ENCODE data around the gene SLC2A4RG.

SLC2A4RG gene

DNA sequence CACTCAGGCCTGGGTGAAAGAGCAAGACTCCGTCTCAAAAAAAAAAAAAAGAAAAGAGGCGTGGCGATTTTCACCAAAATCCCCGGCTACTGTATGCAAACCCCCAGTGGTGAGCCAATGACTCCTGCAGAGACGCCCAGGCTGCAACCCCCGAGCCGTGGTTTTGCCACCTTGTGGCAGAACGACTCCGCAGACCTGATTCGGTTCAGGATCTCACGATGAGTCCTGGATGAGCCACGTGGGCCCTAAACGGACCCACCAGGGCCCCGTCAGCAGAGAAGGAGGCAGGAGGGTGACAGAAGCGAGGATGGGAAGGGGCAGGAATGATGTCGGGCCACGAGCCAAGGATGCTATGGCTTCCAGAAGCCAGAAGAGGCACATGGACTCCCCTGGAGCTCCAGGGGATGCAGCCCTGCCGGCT, 42.5 kb downstream of the SLC2A4RG start:
- DNase-seq, result peak; percentile 69

DNA sequence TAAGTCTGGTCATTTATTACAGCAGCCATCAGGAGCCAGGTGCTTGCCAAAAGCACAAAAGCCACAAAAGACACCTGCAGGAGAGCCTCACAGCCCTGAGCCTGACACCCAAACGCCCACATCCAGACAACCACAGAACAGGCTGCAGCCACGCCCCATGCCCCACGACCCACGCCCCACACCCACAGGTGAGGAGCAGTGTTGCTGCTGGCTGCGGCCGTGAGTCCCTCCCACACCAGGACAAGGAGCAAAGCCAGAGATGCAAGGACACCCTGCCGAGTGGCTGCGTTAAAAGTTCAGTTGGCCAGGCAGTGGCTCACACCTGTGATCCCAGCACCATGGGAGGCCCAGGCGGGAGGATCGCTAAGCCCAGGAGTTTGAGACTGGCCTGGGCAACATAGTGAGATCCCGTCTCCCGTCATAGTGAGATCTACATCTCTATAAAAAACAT, 43.0 kb downstream of the SLC2A4RG start:
- DNase-seq, result no peak

DNA sequence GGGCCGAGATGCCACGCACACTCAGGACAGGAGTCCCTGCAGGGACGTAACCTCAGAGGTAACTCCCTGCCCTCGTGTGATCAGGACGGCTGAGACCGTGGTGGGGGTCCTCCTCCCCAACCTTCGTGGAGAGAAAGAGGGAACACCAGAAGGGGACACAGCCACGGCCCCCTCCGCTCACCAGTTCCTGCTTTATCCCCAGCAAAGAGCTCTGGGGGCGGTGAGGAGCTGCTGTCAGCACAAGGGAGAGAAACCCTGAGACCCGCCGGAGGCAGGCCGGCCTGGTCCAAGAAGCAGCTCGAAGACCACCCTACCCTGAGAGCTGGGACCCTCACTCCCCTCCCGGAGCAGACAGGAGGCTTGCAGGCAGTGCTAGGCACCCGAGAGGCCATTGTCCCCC, 44.4 kb downstream of the SLC2A4RG start:
- no peak for DNase-seq

DNA sequence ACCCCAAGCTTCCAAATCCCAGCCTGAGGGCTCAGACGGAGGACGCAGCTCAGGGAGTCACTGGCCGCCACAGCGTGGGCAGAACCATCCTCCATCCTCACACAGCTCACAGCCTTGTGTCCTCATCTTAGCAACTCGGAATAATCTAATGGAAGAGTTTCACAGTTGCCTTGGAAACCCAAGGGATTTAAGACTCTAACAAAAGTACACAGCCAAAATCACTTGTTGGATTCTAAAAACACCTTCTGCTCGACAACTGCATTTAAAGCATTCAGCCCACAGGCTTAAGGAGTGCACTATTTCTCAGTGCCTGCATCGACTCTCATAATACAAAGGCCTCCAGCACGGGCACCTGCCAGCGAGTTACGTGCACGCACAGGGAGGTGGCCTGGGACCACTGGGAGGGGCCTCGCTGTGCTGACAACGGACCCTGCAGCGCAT, 46.1 kb downstream of the SLC2A4RG start:
- no peak for DNase-seq

DNA sequence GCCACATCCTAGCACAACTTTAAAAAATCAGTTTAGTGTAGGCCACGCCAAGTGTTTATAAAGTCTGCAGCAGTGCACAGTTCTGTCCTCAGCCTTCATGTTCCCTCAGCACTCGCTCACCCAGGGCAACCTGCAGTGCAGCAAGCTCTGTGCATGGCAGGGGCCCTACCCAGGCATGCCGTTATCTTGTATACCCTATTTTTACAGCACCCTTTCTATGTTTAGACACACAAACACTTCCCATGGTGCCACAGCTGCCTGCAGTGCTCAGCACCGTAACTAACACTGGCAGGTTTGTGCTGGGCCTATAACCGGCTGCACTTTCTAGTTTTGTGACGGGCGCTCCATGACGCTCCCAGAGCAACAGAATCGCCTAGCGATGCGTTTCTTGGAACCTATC, 47.7 kb downstream of the SLC2A4RG start:
- DNase-seq, result no peak

DNA sequence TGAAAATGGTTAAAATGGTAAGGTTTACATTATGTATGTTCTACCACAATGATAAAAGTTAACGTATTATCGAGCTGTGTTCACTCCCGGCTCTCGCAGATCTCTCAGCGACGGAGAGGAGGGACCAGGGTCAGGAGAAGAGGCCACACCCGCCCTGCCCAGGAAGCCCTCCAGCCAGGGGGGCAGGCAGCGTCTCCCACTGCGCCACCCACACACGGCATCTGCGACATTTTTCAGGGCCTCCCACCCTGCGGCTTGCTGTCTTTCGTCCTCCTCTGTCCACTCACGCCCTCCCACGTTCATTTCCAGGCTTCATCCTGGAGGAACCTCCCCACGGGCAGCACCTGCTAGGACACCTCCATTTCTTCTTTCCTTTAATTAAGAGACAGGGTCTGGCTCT, 48.2 kb downstream of the SLC2A4RG start:
- DNase-seq, result no peak

DNA sequence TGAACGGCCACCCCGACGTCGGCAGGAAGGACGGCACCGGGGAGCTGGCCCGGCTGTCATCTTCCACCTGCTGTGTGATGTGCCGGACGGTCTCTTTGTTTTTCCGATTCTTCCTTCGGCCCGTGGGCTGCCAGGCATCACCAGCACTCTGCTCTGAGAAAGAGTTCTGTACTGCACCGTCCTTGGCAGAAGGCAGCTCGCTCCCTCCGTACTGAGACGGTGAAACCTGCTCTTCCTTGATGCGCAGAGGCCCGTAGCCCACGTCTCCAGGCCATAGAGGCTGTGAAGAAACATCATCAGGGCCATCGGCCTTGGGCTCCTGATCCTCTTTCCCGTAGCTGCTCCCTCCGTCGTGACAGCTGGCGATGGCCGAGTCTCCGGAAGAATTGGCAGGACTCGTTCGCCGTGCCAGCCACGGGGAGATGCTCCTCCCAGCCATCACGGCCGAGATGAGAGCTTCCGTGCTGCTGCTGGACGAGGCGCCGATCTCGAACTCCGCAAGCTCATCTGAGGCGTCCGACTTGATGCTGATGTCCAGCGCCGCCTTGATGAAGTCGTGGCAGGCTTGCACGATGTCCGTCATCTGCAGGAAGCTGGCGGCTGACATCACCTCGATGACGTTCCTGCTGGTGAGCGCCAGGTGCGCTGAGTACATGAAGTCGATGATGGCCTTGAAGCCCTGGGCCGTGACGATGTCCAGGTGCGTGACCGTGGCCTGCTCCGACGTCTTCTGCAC, 50.4 kb downstream of the SLC2A4RG start:
- DNase-seq, result no peak

DNA sequence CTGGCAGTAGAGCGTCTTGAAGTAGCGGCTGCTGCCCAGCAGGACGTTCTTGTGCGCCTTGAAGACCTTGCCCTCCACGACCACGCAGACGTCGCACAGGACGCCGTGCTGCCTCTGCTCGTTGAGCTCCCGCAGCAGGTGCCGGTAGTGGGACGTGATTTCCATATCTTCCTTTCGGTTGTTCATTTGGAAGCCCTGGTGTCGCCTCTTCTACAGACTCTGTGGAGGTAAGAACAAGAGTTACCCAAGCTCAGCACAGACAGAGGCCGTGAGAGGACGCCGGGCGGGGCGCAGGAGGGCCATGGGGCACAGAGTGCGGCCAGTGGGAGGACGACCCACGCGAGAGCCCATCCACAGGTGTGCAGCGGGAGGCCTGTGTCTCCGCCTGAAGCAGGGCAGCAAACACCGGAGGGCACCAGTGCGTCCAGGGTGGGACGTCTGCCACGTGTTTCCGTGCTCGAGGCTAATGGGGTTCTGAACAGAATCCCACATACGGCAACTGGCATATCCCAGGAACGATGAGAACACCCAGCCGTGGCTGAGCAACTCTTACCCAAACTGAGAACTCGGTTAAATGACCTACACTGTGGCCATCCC, 51.1 kb downstream of the SLC2A4RG start:
- no peak for DNase-seq

DNA sequence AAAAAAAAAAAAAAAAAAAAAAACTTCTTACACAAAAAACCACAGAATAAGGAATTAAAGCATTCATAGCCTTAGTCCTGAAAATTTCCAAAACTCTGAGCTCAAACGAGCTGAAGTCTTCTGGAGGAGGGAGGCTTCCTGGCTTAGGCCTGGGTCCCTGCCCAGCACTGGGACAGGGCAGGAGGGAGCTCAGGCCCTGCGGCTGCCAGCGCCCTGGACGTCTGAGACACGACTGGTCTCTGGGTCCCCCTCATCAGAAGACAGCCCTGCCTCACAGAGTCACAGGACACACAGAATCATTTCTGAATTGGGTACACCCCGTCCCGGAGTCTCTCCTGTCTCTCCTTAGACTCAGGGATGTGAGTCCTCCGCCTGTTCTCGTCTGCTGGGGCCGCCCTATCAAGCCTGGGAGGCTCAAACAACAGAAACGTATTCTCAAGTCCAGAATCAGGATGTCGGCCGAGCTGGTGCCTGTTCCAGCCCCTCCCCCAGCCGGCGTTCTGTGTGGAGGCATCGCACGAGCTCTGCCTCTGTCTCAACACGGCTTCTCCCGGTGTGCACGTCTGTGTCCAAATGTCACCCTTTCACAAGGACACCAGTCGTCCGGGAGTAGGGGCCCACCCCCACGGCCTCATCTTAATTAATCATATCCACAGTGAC, 52.1 kb downstream of the SLC2A4RG start:
- DNase-seq, result no peak

DNA sequence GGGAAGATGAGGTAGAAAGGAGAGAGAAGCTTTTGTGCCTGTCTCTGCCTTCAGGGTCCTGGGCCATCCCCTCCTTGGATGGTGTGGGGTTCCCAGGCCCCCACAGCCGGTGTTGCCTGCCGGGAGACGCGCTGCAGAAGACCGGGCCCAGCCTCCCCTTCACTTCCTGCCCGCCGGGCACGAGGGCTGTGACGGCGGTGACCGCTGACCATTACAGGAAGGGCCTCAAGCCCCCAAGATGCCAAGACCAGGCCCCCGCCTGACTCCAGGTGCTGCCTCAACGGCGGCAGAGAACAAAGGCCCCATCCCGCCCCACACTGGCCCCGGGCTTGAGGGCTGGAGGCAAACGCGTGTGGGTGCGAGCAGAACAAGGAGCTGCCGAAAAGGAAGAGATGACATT, 53.3 kb downstream of the SLC2A4RG start:
- no peak for DNase-seq

Measured in activated T-cell treated with anti-CD3 and anti-CD28 coated beads, Interleukin-2, amount 50 U/mL, for 1 hour (primary cell).